Adipose tissue (tissue), 3 donors: Measurements from ENCODE around the gene DBF4B. TPM values are rescaled to one million over a fixed set of nuclear protein-coding genes. Genes with fewer than 3 reads are reported as not detected.

Experiments
- H3K27ac ChIP-seq: one replicate; pipeline ENCODE4 v1.5.1; 2013; ENCODE audit warnings: low read depth, low read length
- WGBS, 3 donors: extraction: QIAGEN DNeasy Blood & Tissue Kit; methylation state at CpG; one replicate each; pipeline ENCODE4 v1.1.7; 2013; 5-methylcytosine and 5-hydroxymethylcytosine counted together
- polyA plus RNA-seq, 3 donors: library from polyadenylated mRNA; stranded (reverse); fragments of 200-250 nt; gene quantifications; one replicate each; pipeline ENCODE4 v1.2.3, GENCODE V29; 2013
- donor health status: healthy with polysubstance abuse.
- donor health status: Bipolar disorder and iron deficiency.
- donor health status: healthy.

Gene DBF4B
- polyA plus RNA-seq, 3 donors: 1.9 to 4.9 (median 2.4) TPM

DNA sequence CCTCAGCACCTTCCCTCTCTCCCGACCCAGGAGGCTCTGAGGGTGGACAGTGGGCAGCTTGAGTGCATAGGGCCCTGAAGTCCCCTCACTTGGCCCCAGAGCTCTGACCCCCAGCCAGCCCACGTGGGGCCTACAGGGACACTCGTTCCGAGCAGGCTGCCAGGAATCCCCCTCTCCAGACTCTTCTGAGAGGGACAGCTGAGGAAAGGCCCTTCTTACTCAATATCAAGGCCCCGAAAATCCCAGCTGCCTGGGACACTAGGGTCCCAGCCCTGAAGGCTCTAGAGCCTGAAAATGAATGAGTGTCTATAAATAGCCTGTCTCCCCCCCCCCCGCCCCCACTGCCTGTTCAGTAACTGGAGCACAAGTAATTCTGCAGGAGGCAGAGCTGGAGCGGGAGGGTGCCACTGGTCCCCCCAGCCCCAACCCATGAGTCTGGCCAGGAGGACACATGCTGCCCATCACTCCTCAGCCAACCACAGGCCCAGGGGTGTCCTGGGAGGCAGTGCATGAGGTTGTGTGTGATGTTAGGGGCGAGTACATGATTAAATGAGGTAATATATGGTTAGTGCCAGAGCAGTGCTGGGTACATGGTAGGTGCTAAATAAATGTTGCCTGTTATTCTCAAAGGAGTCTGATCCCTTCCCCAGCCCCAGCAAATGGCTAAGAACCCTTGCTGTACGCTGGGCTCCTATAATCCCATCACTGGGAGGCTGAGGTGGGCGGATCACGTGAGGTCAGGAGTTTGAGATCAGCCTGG lies 61.9 kb downstream of the DBF4B start:
- WGBS, 3 donors: 68 to 73% (median 69%) methylated on average over 10 to 11 of the region's 11 CpGs
- H3K27ac ChIP-seq: no peak overlapping the region

DNA sequence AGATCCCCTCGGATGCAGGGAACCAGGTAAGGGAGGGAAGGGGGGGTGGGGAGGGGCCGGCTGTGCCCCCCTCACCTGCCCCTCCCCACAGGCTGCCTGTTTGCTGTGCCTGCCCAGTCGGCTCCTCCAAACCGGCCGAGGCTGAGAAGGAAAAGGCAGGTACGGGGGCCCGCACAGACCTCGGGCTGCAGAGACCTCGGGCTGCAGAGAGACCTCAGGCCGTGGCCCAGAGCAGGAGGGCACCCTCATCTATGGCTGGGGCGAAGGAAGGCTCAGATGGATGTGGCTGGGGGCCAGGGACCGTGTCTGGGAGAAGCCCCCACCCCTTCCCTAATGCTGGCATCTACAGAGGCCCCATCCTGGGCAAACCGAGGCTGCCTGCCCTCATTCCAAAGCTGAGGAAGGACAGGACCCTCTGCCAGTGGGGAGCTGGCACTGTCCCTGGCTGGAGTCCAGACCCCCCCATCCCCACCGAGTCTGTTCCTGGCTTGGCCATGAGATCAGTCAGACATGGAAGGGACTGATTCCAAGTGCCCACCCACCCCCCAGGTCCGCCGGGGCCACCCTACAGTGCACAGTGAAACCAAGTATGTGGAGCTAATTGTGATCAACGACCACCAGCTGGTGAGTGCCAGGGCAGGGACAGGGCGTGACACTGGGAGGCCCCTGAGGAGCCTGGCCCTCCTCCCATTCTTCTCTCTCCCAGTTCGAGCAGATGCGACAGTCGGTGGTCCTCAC lies 64.0 kb downstream of the DBF4B start:
- no peak overlapping the region for H3K27ac ChIP-seq
- WGBS, 3 donors: 62 to 64% (median 64%) methylated on average over 15 to 21 of the region's 21 CpGs

DNA sequence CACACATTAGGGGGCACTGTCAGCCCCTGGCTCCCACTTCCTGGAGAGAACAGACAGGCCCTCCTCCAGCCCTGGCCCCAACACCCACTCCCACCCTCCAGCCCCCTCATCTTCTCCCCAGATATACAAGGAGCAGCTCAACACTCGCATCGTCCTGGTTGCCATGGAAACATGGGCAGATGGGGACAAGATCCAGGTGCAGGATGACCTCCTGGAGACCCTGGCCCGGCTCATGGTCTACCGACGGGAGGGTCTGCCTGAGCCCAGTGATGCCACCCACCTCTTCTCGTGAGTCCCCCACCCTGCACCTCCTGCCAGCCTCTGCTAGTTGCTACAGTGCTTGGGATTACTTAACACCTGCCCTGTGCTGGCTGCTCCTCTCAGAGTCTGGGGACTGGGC lies 64.7 kb downstream of the DBF4B start:
- H3K27ac ChIP-seq: no peak overlapping the region
- 55 to 73% (median 69%) methylated on average over 6 of the region's 6 CpGs for WGBS, 3 donors

DNA sequence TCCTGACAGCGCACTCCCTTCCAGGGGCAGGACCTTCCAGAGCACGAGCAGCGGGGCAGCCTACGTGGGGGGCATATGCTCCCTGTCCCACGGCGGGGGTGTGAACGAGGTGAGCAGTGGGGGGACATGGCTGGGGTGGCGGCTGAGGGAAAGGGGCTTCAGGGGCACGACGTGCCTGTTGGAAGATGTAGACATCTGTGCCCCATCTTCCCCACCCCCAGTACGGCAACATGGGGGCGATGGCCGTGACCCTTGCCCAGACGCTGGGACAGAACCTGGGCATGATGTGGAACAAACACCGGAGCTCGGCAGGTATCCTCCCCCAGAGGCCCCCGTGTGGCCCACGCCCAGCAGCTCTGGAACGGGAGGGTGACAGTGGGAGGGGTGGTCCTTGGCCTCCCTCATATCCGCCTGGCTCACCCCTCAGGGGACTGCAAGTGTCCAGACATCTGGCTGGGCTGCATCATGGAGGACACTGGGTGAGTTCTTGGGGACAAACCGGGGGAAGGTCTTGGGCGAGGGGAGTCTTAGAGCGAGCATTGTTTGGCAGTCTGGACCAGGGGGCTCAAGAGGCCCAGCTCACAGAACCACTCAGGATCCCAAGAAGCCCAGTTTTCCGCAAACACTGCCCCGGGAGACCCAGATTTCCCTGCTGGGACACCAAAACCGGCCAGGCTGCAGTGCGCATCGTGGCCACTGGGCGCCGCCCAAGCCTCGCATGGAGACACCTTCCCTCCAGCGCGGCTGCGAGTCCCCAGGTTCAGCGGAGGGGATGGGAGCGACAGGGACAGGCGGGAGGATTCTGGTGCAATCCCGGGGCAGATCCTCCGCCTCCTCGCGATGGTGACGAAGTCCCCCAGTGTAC lies 66.0 kb downstream of the DBF4B start:
- H3K27ac ChIP-seq: no peak overlapping the region

DNA sequence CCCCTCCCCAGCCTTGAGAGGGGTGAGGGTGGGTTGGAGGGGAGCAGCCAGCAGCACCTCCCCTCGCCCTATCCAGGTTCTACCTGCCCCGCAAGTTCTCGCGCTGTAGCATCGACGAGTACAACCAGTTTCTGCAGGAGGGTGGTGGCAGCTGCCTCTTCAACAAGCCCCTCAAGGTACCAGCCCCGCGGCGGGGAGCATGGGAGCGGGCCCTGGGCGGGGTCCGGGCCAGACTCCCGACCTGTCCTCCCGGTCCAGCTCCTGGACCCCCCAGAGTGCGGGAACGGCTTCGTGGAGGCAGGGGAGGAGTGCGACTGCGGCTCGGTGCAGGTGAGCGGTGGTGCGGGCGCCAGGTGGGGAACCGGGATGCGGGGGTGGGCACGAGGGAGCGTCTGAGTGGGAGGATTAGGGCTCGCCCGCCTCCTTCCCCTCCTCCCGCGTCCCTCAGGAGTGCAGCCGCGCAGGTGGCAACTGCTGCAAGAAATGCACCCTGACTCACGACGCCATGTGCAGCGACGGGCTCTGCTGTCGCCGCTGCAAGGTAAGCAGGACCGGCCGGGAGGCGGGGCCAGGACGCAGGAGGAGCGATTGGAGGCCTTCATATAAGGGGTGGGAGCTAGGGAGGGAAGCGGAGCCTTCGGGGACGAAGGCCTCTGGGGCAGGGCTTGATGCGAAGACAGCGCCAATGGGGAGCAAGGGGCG lies 66.8 kb downstream of the DBF4B start:
- WGBS, 3 donors: 0 to 1% (median 0%) methylated on average over 34 to 50 of the region's 50 CpGs
- H3K27ac ChIP-seq: no peak overlapping the region

More for the DNA sequence above, 66.0 kb downstream of the DBF4B start:
- 16 to 30% (median 27%) methylated on average over 41 to 42 of the region's 42 CpGs for WGBS, 3 donors

DNA sequence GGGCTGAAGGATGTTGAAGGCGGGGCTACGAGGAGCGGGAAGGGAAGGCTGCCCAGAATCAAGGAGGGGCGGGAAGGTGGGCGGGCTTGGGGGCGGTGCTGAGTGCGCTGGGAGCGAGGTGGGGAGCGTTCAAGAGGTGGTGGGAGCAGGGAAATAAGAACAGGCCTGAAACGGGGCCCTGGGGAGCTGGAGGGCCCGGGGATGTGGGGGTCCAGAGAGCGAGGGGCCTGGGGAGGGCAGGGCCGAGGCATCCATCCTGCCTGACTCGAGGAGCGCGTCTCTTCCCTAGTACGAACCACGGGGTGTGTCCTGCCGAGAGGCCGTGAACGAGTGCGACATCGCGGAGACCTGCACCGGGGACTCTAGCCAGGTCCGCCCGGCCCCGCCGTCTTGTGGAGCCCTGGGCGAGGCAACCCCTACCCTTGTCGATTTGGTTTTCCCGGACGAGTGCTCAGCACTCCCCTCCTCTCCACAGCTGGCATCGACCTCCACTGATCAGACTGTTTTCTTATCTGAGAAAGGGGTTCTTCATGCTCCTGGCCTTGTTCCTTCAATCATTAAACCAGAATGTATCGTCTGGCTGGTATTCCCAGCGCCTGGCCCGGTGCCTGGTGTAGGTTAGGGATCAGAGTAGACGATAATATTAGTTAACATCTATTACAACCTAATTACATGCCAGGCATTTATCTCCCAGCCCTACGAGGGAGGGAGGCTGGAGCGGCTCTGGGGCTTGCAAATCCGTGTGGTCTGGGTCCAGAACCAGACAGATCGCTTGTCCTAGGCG lies 67.6 kb downstream of the DBF4B start:
- whole genome bisulfite sequencing, 3 donors: 4 to 11% (median 10%) methylated on average over 41 to 43 of the region's 43 CpGs
- no peak overlapping the region for H3K27ac ChIP-seq

DNA sequence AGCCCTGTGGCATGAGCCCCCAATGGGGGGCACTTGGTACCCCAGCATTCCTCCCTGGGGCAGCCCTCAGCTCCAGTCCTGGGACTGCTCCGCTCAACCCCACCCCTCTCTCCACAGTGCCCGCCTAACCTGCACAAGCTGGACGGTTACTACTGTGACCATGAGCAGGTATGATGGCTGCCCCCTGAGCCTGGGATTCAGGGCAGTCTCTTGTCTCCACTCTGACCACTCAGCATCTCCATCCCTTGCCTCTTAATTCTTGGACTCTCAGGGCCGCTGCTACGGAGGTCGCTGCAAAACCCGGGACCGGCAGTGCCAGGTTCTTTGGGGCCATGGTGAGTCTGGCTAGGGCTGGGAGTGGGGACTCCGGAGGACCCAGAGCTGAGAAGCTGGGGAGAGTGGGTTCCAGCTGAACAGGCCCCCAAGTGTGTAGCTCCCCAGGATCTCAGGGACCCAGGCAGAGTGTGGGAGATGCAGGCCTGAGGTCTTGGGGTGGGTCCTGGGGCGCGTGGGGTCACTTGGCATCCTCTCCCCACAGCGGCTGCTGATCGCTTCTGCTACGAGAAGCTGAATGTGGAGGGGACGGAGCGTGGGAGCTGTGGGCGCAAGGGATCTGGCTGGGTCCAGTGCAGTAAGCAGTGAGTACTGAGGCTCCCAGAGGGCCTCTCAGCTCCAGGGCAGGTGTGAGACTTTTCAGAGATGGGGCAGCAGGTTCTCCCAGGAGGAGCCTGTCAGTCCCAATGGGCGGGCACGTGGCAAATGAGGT lies 68.3 kb downstream of the DBF4B start:
- 82 to 91% (median 91%) methylated on average over 19 of the region's 19 CpGs for WGBS, 3 donors
- no peak overlapping the region for H3K27ac ChIP-seq

DNA sequence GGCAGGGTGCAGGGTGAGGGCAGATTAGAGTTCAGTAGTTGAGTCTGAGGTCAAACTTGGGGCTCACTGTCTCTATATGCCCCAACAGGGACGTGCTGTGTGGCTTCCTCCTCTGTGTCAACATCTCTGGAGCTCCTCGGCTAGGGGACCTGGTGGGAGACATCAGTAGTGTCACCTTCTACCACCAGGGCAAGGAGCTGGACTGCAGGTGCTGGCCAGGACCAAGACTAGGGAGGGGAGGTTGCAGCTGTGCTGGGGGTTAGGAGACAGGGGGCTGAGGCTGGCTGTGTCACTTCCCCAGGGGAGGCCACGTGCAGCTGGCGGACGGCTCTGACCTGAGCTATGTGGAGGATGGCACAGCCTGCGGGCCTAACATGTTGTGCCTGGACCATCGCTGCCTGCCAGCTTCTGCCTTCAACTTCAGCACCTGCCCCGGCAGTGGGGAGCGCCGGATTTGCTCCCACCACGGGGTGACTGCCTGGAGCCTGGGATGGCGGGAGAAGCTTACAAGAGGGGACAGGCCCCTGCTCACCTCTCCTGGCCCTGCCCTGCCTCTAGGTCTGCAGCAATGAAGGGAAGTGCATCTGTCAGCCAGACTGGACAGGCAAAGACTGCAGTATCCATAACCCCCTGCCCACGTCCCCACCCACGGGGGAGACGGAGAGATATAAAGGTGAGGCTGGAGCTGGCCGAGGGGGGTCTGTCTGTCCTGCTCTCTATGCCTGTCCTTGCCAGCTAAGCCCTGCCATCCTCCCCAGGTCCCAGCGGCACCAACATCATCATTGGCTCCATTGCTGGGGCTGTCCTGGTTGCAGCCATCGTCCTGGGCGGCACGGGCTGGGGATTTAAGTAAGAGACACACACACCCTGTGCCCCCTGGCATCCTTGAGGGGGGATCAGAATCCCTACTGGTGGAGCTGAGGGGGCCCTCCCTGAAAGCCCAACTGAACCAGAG lies 69.2 kb downstream of the DBF4B start:
- no peak overlapping the region for H3K27ac ChIP-seq
- 85 to 88% (median 86%) methylated on average over 19 to 20 of the region's 20 CpGs for WGBS, 3 donors

DNA sequence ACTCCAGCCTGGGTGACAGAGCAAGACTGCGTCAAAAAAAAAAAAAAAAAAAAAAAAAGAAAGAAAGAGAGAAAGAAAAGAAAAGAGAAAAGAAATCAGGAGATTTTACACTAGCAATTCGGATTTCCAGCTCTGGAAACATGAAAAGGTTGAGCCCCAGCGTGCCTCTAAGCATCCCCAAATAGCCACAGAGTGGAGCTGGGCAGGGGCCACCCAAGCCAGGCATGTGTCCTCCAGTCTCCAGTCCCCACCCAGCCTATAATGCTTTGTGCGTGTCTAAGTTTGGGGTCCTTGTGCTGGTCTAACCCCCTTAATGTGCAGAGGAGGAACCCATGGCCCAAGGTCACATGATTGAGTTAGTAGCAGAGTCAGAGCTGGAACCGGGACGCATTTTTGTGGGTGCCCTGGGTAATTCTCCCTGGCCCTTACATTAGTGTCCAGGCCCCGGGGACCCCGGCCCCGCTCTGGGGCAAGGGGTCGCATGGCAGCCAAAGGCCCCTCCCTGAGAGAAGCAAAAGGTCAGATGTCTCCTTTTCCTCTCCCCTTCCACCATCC lies 70.3 kb downstream of the DBF4B start:
- H3K27ac ChIP-seq: no peak overlapping the region
- WGBS, 3 donors: 22 to 31% (median 28%) methylated on average over 9 to 10 of the region's 10 CpGs

DNA sequence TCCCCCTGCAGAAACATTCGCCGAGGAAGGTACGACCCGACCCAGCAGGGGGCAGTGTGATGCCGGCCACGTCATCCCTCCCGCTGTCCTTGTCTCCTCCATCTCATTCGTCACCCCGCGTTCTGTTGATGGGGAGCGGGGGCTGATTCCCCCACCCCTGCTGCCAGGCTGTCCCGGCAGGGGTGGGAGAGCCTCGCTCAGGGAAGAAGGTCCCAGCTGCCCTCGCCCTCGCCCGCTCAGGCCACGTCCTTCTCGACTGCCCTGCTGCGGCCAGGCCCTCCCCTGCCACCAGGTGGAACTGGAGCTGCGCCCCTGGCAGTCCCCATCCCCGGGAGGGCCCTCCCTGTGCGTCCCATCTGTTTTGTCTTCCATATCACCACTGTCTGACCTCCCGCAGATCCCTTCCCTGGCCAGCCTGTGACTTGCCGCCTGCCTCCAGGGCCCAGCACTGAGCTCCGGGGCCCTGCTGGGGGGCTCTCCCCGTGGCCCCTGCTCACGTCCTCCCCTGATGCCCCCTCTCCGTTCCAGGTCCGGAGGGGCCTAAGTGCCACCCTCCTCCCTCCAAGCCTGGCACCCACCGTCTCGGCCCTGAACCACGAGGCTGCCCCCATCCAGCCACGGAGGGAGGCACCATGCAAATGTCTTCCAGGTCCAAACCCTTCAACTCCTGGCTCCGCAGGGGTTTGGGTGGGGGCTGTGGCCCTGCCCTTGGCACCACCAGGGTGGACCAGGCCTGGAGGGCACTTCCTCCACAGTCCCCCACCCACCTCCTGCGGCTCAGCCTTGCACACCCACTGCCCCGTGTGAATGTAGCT lies 71.0 kb downstream of the DBF4B start:
- H3K27ac ChIP-seq: no peak overlapping the region
- 21 to 23% (median 21%) methylated on average over 35 to 36 of the region's 36 CpGs for WGBS, 3 donors

DNA sequence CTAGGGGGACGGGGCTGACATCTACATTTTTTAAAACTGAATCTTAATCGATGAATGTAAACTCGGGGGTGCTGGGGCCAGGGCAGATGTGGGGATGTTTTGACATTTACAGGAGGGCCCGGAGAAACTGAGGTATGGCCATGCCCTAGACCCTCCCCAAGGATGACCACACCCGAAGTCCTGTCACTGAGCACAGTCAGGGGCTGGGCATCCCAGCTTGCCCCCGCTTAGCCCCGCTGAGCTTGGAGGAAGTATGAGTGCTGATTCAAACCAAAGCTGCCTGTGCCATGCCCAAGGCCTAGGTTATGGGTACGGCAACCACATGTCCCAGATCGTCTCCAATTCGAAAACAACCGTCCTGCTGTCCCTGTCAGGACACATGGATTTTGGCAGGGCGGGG lies 71.7 kb downstream of the DBF4B start:
- WGBS, 3 donors: 89 to 96% (median 93%) methylated on average over 12 of the region's 12 CpGs
- H3K27ac ChIP-seq: no peak overlapping the region

DNA sequence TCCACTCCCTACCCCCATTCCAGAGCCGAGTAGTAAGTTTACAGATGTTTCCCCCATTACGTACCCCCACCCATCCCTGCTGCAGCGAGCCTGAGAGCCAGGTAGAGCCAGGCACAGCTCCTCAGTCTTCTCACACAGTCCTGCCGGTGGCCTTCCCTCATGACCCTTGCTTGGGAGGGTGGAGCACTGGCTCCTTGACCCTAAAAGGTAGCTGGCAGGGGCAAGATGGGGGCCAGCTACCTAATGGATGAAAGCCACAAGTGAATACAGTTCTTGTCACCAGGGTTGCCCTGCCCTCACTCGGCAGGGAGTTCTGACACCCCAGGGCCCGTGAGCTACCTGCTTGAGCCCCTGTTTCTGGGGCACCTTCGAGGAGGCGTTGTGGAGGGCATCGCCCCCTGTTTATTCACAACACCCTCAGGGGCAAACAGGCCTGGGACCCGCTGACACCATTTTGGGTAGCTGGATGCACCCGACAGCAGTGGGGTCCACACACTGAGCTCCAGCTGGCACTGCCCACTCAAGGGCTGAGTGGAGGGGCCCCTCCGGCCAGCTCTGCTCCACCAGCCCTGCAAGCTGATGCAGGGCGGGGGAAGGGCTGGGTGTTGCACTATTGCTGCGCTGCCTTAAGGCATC lies 72.5 kb downstream of the DBF4B start:
- WGBS, 3 donors: 91 to 96% (median 93%) methylated on average over 13 to 14 of the region's 14 CpGs
- H3K27ac ChIP-seq: no peak overlapping the region

DNA sequence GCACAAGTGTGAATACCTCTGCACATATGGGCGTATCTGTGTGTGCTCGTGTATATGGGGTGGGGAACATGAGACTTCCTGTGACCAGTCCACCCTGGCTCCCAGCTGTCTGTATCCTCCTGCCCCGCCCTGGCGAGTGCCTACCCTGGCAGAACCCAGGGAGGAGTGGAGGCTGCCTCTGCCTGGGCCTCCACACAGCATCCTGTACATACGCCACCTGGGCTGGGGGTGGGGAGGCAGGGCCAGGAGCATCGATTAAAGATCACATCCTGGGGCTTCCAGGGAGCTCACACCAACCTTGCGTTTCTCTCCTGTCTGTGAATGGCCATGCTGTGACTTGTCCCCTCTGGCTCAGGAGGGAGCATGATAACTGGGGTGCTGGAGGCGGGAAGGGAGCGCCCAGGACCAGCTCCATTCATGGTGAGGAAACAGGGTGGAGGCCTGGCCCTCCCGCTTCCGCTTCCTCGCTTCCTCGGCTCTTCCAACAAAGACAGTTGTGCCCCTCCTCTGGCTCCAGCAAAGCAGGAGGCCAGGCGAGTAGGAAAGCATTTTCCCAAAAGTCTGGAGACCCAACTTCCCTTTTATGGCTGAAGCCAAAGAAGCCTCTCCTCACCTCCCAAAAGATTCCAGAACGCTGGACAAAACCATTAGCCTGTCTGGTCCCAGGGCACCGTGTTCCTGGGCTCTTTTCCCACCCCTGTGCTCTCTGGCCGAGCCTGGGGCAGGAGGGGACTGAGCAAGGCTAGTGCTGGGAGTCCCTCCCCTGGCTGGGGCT lies 73.3 kb downstream of the DBF4B start:
- 36 to 74% (median 56%) methylated on average over 17 of the region's 17 CpGs for WGBS, 3 donors
- H3K27ac ChIP-seq: no peak overlapping the region
